ENCODE measurements around the gene COL9A1. TPM values are rescaled to one million over a fixed set of nuclear protein-coding genes. Genes with fewer than 3 reads are reported as not detected.

Gene COL9A1
- total RNA-seq, 1 experiment from 2014 or later = not detected

DNA sequence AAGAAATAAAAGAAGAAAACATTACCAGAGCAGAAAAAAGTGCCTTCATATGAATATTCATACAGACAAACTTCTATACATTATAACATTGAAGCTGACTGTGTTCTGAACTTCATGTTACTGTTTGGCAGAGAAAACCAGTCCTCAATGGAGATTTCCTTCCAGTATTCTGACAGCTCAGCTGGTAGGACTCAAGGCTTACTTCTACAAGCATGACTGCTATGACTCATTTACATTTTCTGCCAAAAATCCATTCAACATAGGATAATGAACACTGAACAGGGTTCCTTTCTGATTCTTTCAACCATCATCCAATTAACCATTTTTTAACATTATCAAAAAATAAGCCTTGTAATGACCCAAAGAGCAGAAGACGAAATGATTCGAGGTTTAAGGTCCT is 25.4 kb downstream of the COL9A1 start:
- Histone ChIP-seq H3K4me3 (ENCODE audit: low read depth in 2 of 2, low read length in 2 of 2) (no peak overlapping the region), H3K27me3 (ENCODE audit: control insufficient read depth, insufficient read depth, low read length) (peaks cover 11% of the 10 kb centered on the region; the same call in 1 of the 2 replicates), H3K4me1 (ENCODE audit: control insufficient read depth, insufficient read depth, low read length) (no peaks in the 10 kb centered on the region; the same call in 1 of the 2 replicates), H3K36me3 (ENCODE audit: control insufficient read depth, insufficient read depth, low read length) (no peaks in the 10 kb centered on the region), H3K27ac (ENCODE audit: low read length) (no peak overlapping the region), H3K9me3 (ENCODE audit: control insufficient read depth, insufficient read depth, low read depth, low read length) (no peaks in the 10 kb centered on the region)
- ChIA-PET POLR2A (no interaction called here), CTCF (no interaction called here)
- BruUV-seq (replicated peaks) = no TSS peak
- intact Hi-C loops (cut with micrococcal nuclease; ENCODE audit: unreplicated experiment) (no loop called here), in situ Hi-C loops (cut with HindIII; ENCODE audit: low pct_unique_long_range_greater_than_20kb, low sequenced_read_pairs) (no loop called here)
- DNase-seq (ENCODE audit: low read depth, low spot score) (no peak), ATAC-seq (no peak)
- TF ChIP-seq SIN3A (IDR thresholded peaks at IDR 0.05; ENCODE audit: borderline replicate concordance, insufficient read depth, low read depth, low read length) (no peak), TCF7L2 (IDR thresholded peaks at IDR 0.05; ENCODE audit: low read depth, low read length) (no peak), POLR2AphosphoS5 (IDR thresholded peaks at IDR 0.05; ENCODE audit: low read depth, low read length) (no peak), REST (IDR thresholded peaks at IDR 0.05; ENCODE audit: insufficient read depth in 1 of 2, low read depth in 2 of 2, low read length in 1 of 2) (no peak), CTCF (IDR thresholded peaks at IDR 0.05) (no peak)

- Histone ChIP-seq H3K27me3 (ENCODE audit: control insufficient read depth, insufficient read depth, low read length) (peaks cover 12% of the 10 kb centered on the region; the same call in 1 of the 2 replicates), H3K36me3 (ENCODE audit: control insufficient read depth, insufficient read depth, low read length) (no peaks in the 10 kb centered on the region), H3K27ac (ENCODE audit: low read length) (no peak overlapping the region), H3K4me3 (ENCODE audit: low read depth in 2 of 2, low read length in 2 of 2) (no peak overlapping the region), H3K9me3 (ENCODE audit: control insufficient read depth, insufficient read depth, low read depth, low read length) (no peaks in the 10 kb centered on the region), H3K4me1 (ENCODE audit: control insufficient read depth, insufficient read depth, low read length) (no peaks in the 10 kb centered on the region)
- in situ Hi-C loops (cut with HindIII; ENCODE audit: low pct_unique_long_range_greater_than_20kb, low sequenced_read_pairs) = no loop called here
- intact Hi-C loops (cut with micrococcal nuclease; ENCODE audit: unreplicated experiment) = no loop called here
- no peak for ATAC-seq
- POLR2A ChIA-PET = no interaction called here
- CTCF ChIA-PET = no interaction called here
- no peak for DNase-seq (ENCODE audit: low read depth, low spot score)
- no TSS peak for BruUV-seq (replicated peaks)
- TF ChIP-seq TCF7L2 (IDR thresholded peaks at IDR 0.05; ENCODE audit: low read depth, low read length) = no peak
- no peak for TF ChIP-seq POLR2AphosphoS5 (IDR thresholded peaks at IDR 0.05; ENCODE audit: low read depth, low read length)
- TF ChIP-seq CTCF (IDR thresholded peaks at IDR 0.05) = no peak
- TF ChIP-seq SIN3A (IDR thresholded peaks at IDR 0.05; ENCODE audit: borderline replicate concordance, insufficient read depth, low read depth, low read length) = no peak
- no peak for TF ChIP-seq REST (IDR thresholded peaks at IDR 0.05; ENCODE audit: insufficient read depth in 1 of 2, low read depth in 2 of 2, low read length in 1 of 2)
Observed at GRCh38 chr6:70274338-70274737, 28.5 kb downstream of the COL9A1 start.
